Measurements from ENCODE around the gene KCNAB1.
"Not testable (repeated sequence)": the region's sequence is repeated elsewhere in the genome, so short reads cannot be mapped to it uniquely, and the experiment has no call there.

The KCNAB1 gene

DNA sequence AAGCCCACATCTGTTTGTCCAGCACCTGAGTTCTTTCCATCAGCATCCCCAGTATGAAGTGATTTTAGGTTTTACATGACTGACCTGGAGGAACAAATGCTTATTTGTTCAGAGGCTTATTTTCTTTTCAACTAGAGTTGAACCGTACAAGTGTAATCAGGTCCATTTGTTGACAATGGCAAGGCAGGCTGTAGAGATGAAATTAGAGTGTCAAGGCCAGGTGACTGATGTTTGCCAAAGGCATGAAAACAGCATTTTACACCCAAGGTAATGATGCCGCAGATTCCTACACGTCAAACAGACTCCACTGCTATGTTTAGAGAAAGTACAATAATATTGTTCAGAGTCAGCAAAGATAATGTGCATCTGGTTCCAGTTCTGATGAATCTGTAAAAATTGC lies 96.5 kb downstream of the KCNAB1 start:
- Mint-ChIP-seq H3K9me3 (peaks cover 0 to 3% of the 10 kb centered on the region in 2 donors), H3K27ac (no peak overlapping the region), H3K4me1 (no peaks in the 10 kb centered on the region), H3K27me3 (peaks cover 42% of the 10 kb centered on the region), H3K4me3 (no peak overlapping the region)
- no peak for ATAC-seq
- no peak for DNase-seq

GRCh38 chr3:156217674-156218352 lies 97.4 kb downstream of the KCNAB1 start:
- ATAC-seq (no peak), DNase-seq (no peak)
- Mint-ChIP-seq H3K27ac (no peak overlapping the region), H3K27me3 (peaks cover 35% of the 10 kb centered on the region), H3K9me3 (peaks cover 0 to 3% of the 10 kb centered on the region in 2 donors), H3K4me1 (no peaks in the 10 kb centered on the region), H3K4me3 (no peak overlapping the region)

- ATAC-seq (no peak), DNase-seq (no peak)
- no peak overlapping the region for H3K4me3 Mint-ChIP-seq
- H3K4me1 Mint-ChIP-seq = no peaks in the 10 kb centered on the region
- H3K9me3 Mint-ChIP-seq = peaks cover 0 to 3% of the 10 kb centered on the region in 2 donors
- H3K27ac Mint-ChIP-seq = no peak overlapping the region
- peaks cover 35% of the 10 kb centered on the region for H3K27me3 Mint-ChIP-seq
Measured at GRCh38 chr3:156218353-156218744, 98.0 kb downstream of the KCNAB1 start.

- H3K4me3 Mint-ChIP-seq, DNase-seq, H3K9me3 Mint-ChIP-seq, ATAC-seq, H3K4me1 Mint-ChIP-seq, H3K27ac Mint-ChIP-seq: not testable (repeated sequence)
- H3K27me3 Mint-ChIP-seq = peaks cover 33% of the 10 kb centered on the region
Measured at GRCh38 chr3:156222381-156222780, 102.0 kb downstream of the KCNAB1 start.

GRCh38 chr3:156224046-156224445 lies 103.7 kb downstream of the KCNAB1 start:
- not testable (repeated sequence) for H3K9me3 Mint-ChIP-seq, DNase-seq, ATAC-seq, H3K4me1 Mint-ChIP-seq, H3K4me3 Mint-ChIP-seq, H3K27ac Mint-ChIP-seq
- H3K27me3 Mint-ChIP-seq = peaks cover 24% of the 10 kb centered on the region

DNA sequence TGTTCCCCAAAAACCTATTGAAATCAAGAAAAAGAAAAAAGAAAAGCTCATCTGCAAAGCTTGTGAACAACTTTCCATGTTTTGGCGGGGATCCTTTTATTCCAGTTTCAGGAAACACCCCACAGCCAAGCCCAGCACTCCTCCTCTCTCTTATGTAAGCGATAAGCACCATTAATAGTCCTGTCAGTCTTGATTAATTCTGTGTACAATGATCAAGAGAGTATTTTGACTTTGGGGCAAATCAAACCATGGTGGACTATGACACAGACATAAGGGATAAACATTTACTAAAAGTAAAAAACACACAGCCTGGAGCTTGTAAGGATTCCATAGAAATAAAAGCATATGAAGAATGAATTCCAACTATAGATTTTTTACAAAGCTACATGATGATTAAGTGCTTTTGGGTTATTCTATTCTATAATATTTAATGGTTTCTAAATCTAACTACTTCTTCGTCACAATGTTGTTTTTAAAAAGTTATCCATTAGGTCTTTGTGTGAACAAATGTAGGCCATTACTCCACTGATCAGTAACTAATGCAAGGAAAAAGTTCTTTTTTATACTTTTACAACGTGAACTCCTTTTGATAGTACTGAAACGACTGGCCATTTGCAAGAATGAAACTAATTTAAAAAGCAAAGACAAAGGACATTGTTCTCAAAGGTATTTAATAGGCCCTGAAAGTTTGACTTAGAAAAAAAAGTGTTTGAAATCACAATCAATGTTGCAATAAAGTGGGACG lies 106.5 kb downstream of the KCNAB1 start:
- H3K4me3 Mint-ChIP-seq = no peak overlapping the region
- H3K27ac Mint-ChIP-seq = no peak overlapping the region
- DNase-seq (no peak), ATAC-seq (no peak)
- peaks cover 29% of the 10 kb centered on the region for H3K27me3 Mint-ChIP-seq
- no peaks in the 10 kb centered on the region for H3K9me3 Mint-ChIP-seq
- H3K4me1 Mint-ChIP-seq = no peaks in the 10 kb centered on the region

- DNase-seq (no peak), ATAC-seq (no peak)
- no peak overlapping the region for H3K4me3 Mint-ChIP-seq
- no peaks in the 10 kb centered on the region for H3K9me3 Mint-ChIP-seq
- H3K27me3 Mint-ChIP-seq = peaks cover 27% of the 10 kb centered on the region
- no peak overlapping the region for H3K27ac Mint-ChIP-seq
- H3K4me1 Mint-ChIP-seq = no peaks in the 10 kb centered on the region
Measured at GRCh38 chr3:156227704-156228103, 107.3 kb downstream of the KCNAB1 start.

DNA sequence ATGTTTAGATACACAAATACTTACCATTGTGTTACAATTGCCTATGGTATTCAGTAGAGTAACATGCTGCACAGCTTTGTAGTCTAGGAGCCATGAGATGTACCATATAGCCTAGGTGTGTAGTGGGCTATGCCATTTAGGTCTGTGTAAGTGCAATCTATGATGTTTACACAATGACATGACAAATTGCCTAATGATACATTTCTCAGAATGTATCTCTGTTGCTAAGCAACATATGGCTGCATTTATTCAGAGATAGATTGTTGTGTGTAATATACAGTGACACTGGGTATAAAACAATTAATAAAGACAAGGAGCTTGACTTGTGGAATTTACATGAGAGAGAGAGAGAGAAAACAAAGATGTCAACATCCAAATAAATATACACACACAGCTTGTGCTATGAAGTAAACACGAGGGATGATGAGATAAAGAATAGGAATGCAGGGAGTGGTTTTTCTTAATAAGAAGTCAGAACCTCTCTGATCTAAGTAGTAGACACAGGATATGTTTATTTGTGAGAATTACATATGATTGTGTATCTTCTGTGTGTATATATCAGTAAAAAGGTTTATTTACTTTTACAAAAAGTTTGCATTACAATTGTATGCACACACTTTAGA lies 110.0 kb downstream of the KCNAB1 start:
- DNase-seq (no peak), ATAC-seq (no peak)
- H3K9me3 Mint-ChIP-seq = no peaks in the 10 kb centered on the region
- H3K27ac Mint-ChIP-seq = no peak overlapping the region
- no peak overlapping the region for H3K4me3 Mint-ChIP-seq
- no peaks in the 10 kb centered on the region for H3K4me1 Mint-ChIP-seq
- peaks cover 34% of the 10 kb centered on the region for H3K27me3 Mint-ChIP-seq

DNA sequence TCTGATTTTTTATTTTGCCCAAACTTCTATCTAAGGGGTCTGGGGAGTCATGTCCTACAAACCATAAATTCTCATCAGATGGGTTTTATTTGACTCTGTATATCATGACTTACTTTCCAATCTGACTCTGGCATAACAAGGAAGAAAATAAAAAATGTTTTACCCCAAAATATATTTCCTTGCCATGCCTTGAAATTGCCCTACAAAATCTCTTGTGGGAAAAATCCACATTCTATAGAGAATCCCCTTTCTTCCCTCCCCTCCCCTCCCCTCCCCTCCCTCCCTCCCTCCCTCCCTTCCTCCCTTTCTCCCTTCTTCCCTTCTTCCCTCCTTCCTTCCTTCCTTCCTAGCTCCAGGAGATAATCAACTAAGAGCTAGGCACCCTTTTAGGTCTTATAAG lies 110.8 kb downstream of the KCNAB1 start:
- not testable (repeated sequence) for ATAC-seq, H3K9me3 Mint-ChIP-seq, H3K4me3 Mint-ChIP-seq, H3K4me1 Mint-ChIP-seq, H3K27ac Mint-ChIP-seq, DNase-seq
- H3K27me3 Mint-ChIP-seq = peaks cover 34% of the 10 kb centered on the region

- ATAC-seq (no peak), DNase-seq (no peak)
- H3K4me1 Mint-ChIP-seq = no peaks in the 10 kb centered on the region
- H3K27ac Mint-ChIP-seq = no peak overlapping the region
- peaks cover 42% of the 10 kb centered on the region for H3K27me3 Mint-ChIP-seq
- no peaks in the 10 kb centered on the region for H3K9me3 Mint-ChIP-seq
- H3K4me3 Mint-ChIP-seq = no peak overlapping the region
Measured at GRCh38 chr3:156233876-156234275, 113.5 kb downstream of the KCNAB1 start.

DNA sequence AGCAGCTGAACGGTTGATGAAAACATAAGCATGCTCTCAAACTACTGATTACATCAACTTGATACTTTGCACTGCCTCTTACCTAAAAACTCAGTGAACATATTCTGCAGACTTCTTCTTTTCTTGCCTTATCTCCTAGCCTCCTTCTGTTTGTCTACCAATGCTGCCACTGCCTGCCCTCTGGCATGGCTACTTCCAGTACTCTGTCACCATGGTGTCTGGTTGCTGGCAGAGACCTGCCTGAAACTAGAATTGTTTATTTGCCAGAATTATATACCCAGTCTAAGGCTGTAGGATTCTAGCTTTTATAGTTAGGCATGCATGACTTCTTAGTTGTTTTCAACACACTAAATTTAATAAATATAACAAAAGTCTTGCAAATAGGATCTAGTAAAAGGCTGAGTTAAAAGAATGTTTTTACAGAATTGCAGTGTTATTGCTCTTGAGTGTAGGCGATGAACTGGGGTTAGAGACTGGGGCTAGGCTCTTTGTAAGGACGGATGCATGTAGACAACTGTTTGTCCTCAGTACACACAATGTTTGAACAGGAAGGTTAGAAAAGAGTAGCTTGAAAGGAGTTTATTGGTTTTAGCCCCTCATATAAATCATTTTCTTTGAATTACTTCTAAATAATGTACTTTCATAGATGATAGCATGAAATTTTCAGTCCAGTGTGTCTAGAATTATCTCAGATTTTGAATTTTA lies 116.3 kb downstream of the KCNAB1 start:
- Mint-ChIP-seq H3K4me3 (no peak overlapping the region), H3K9me3 (no peaks in the 10 kb centered on the region), H3K27ac (no peak overlapping the region), H3K27me3 (peaks cover 24% of the 10 kb centered on the region), H3K4me1 (no peaks in the 10 kb centered on the region)
- ATAC-seq (no peak), DNase-seq (no peak)

DNA sequence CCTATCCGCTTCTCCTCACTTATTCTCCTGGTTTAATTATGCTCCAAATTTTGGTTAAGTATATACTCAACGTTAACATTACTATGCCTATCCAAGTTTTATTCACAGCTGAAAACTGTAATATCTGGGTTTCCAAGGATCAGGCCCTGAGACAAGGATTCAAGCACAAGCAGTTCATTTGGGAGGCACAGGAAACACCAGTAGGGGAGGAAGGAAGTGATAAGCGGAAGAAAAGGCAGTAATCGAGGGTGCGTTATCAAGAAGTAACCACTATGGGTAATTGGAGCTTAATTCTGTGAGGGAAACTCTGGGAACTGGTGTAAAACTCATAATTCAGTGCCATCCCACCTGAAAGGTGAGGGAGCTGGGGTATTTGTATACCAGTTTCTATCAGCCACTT lies 120.3 kb downstream of the KCNAB1 start:
- DNase-seq = no peak
- no peak for ATAC-seq
- Mint-ChIP-seq H3K27me3 (peaks cover 18% of the 10 kb centered on the region), H3K9me3 (no peaks in the 10 kb centered on the region), H3K4me3 (no peak overlapping the region), H3K27ac (no peak overlapping the region), H3K4me1 (no peaks in the 10 kb centered on the region)

DNA sequence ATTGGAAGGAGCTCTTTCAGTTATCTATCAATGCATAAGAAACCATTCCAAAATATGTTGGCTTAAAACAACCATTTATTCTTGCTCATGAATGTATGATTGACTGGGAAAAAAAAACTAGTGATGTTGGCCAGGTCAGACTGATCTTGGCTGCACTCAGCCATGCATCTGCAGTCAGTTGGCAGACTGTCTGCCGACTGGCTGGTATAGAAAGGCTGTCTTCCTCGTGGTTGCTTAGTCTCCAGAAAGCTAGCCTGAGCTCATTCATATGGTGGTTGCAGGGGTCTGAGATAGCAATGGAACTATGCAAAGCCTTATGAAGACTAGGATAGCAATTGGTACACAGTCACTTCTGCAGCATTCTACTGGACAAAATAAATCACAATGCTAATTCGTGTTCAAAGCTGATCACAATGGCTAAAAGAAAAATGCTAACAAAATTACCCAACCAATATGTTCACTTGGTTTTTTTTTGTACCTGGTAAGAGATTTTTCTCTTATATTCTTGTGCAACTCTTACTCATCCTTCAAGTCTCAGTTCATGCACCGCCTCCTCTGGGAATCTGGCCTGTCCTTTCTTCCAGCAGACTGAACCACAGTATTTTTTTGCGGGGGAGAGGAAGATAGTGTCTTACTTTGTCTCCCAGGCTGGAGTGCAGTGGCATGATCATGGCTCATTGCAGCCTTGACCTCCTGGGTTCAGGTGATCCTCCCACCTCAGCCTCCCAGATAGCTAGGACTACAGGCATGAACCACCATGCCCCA lies 126.8 kb downstream of the KCNAB1 start:
- H3K27me3 Mint-ChIP-seq = peaks cover 48% of the 10 kb centered on the region
- no peaks in the 10 kb centered on the region for H3K9me3 Mint-ChIP-seq
- H3K4me1 Mint-ChIP-seq = no peaks in the 10 kb centered on the region
- ATAC-seq = no peak
- DNase-seq = no peak
- H3K4me3 Mint-ChIP-seq = no peak overlapping the region
- no peak overlapping the region for H3K27ac Mint-ChIP-seq

- Mint-ChIP-seq H3K27me3 (peaks cover 38% of the 10 kb centered on the region), H3K27ac (no peak overlapping the region), H3K4me1 (no peaks in the 10 kb centered on the region), H3K9me3 (no peaks in the 10 kb centered on the region), H3K4me3 (no peak overlapping the region)
- ATAC-seq = no peak
- no peak for DNase-seq
Measured at GRCh38 chr3:156250550-156250949, 130.2 kb downstream of the KCNAB1 start.

GRCh38 chr3:156251424-156251823 lies 131.0 kb downstream of the KCNAB1 start:
- Mint-ChIP-seq H3K27me3 (peaks cover 35% of the 10 kb centered on the region), H3K4me3 (no peak overlapping the region), H3K9me3 (no peaks in the 10 kb centered on the region), H3K4me1 (no peaks in the 10 kb centered on the region), H3K27ac (no peak overlapping the region)
- DNase-seq (no peak), ATAC-seq (no peak)

All from stimulated activated naive CD8-positive, alpha-beta T cell treated with anti-CD3 and anti-CD28 coated beads, Interleukin-15, amount 100 ng/mL, for 72 hours (primary cell).